HFF-Myc (cell line): ENCODE results near the gene CIITA.

Experiments used
- DNase-seq: peaks from one replicate; pipeline ENCODE4 v3.0.0-alpha.2; 2011; ENCODE audit warnings: low read depth; ENCODE audit errors: extremely low read depth
- H3K4me3 ChIP-seq: replicated peaks from 2 replicates; pipeline ENCODE4 v1.5.1; 2011; ENCODE audit warnings: low read depth, mild to moderate bottlenecking, control low read depth, low read length
- CTCF ChIP-seq: IDR thresholded peaks from 2 replicates; pipeline ENCODE4 v1.5.1; 2012; ENCODE audit warnings: mild to moderate bottlenecking, low read depth, low read length, control low read depth; ENCODE audit errors: missing control alignments

The CIITA gene

GRCh38 chr16:10852948-10853347, 24.1 kb upstream of the CIITA start:
- DNase-seq, result no peak
- no peak for TF ChIP-seq CTCF
- no peak overlapping the region for H3K4me3 ChIP-seq

GRCh38 chr16:10856042-10856441, 21.0 kb upstream of the CIITA start:
- DNase-seq, result no peak
- no peak overlapping the region for H3K4me3 ChIP-seq
- TF ChIP-seq CTCF, result no peak

GRCh38 chr16:10858203-10858602, 18.8 kb upstream of the CIITA start:
- no peak for TF ChIP-seq CTCF
- DNase-seq, result no peak
- no peak overlapping the region for H3K4me3 ChIP-seq

GRCh38 chr16:10859020-10859419, 18.0 kb upstream of the CIITA start:
- no peak for TF ChIP-seq CTCF
- H3K4me3 ChIP-seq, result no peak overlapping the region
- DNase-seq, result no peak

- TF ChIP-seq CTCF, result no peak
- H3K4me3 ChIP-seq, result no peak overlapping the region
- DNase-seq, result no peak
Observed at GRCh38 chr16:10859658-10860057, 17.3 kb upstream of the CIITA start.

- no peak overlapping the region for H3K4me3 ChIP-seq
- no peak for DNase-seq
- TF ChIP-seq CTCF, result no peak
Observed at GRCh38 chr16:10862438-10862837, 14.6 kb upstream of the CIITA start.
